Stimulated activated CD8-positive, alpha-beta memory T cell treated with anti-CD3 and anti-CD28 coated beads, Interleukin-7, amount 100 ng/mL, for 24 hours (primary cell): ENCODE results near the gene SBF2.
"Not testable (repeated sequence)": the region's sequence is repeated elsewhere in the genome, so short reads cannot be mapped to it uniquely, and the experiment has no call there.

Experiments
- DNase-seq: peaks from one replicate; pipeline ENCODE4 v3.0.0-alpha.2; 2020; ENCODE audit warnings: low read depth

Gene SBF2

GRCh38 chr11:10005955-10006525 is 288.0 kb downstream of the SBF2 start:
- no peak for DNase-seq

- no peak for DNase-seq
Measured at GRCh38 chr11:10004526-10005113, 289.4 kb downstream of the SBF2 start.

GRCh38 chr11:10002221-10002620 is 291.8 kb downstream of the SBF2 start:
- DNase-seq, result no peak

- no peak for DNase-seq
Measured at GRCh38 chr11:9992306-9992705, 301.7 kb downstream of the SBF2 start.

GRCh38 chr11:9990221-9990973 is 303.6 kb downstream of the SBF2 start:
- DNase-seq, result no peak

GRCh38 chr11:9987303-9987702 is 306.7 kb downstream of the SBF2 start:
- DNase-seq, result not testable (repeated sequence)

GRCh38 chr11:9982796-9983579 is 311.0 kb downstream of the SBF2 start:
- no peak for DNase-seq

- no peak for DNase-seq
Measured at GRCh38 chr11:9982127-9982795, 311.8 kb downstream of the SBF2 start.

- no peak for DNase-seq
Measured at GRCh38 chr11:9980931-9981330, 313.1 kb downstream of the SBF2 start.

- no peak for DNase-seq
Measured at GRCh38 chr11:9977554-9977953, 316.5 kb downstream of the SBF2 start.

- no peak for DNase-seq
Measured at GRCh38 chr11:9974375-9974774, 319.6 kb downstream of the SBF2 start.

- no peak for DNase-seq
Measured at GRCh38 chr11:9973921-9974320, 320.1 kb downstream of the SBF2 start.

GRCh38 chr11:9972989-9973388 is 321.0 kb downstream of the SBF2 start:
- no peak for DNase-seq

- no peak for DNase-seq
Measured at GRCh38 chr11:9971894-9972293, 322.1 kb downstream of the SBF2 start.

GRCh38 chr11:9969068-9969467 is 325.0 kb downstream of the SBF2 start:
- no peak for DNase-seq

GRCh38 chr11:9962722-9963121 is 331.3 kb downstream of the SBF2 start:
- DNase-seq, result no peak

- no peak for DNase-seq
Measured at GRCh38 chr11:9957072-9957471, 336.9 kb downstream of the SBF2 start.

- DNase-seq, result no peak
Measured at GRCh38 chr11:9956483-9956882, 337.5 kb downstream of the SBF2 start.

- no peak for DNase-seq
Measured at GRCh38 chr11:9955391-9955790, 338.6 kb downstream of the SBF2 start.

- DNase-seq, result no peak
Measured at GRCh38 chr11:9953994-9954626, 339.9 kb downstream of the SBF2 start.

- DNase-seq, result no peak
Measured at GRCh38 chr11:9952511-9953196, 341.4 kb downstream of the SBF2 start.
